NCI-H2171 treated with DMSO at 0.1 percent for 48 hours (cell line): ENCODE results near the gene EYA2.
A peak's percentile ranks its signal among the peaks of the same experiment; 100 is the strongest.
"Not testable (repeated sequence)": the region's sequence is repeated elsewhere in the genome, so short reads cannot be mapped to it uniquely, and the experiment has no call there.

Experiments used
- DNase-seq: peaks from one replicate; lab custom pipeline; 2025; lab: John Stamatoyannopoulos, UW

EYA2 gene

DNA sequence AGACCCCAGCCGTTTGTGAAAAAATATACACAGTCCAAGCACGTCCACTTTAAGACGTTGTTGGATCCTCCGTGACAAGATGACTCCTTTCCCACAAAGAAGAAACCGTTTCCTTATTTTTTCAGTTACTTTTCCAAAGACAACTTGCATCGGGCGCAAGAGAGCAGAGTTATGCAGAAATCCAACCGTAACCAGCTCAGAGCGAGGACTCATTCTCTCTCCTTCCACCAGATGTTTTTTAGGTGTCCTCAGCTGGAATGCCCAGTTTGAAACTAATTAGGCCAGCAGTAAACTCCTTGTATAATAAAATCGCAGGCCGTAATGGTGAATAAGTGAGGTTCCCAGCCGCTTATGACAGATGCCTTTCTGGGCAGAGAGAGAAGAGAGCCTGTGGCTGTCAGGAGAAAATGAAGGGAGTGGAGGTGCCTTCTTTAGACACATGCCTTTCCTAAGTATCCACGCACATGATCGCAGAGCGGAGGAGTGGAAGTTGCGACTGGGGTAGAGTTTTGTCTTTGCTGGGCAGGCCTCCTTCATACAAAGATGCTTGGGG lies 2.8 kb downstream of the EYA2 start:
- peak; percentile 38 for DNase-seq

DNA sequence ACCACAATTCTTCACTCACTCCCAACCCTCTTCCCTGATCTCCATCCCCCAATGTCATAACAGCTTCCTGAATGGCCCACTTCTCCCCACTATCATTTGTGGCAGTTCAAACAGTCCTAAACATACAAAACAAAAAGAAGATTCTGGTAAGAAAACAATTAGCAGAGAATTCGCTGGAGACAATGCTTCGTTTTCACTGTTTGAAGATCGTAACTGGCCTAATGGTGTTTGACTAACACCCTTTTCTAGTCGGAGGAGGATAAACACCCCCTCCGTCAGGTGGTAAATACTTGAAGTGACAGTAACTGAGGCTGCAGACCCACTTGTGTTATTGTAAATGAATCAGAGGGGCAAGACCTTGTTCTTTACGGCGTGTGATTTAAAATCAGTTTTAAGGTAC lies 3.8 kb downstream of the EYA2 start:
- DNase-seq: no peak

DNA sequence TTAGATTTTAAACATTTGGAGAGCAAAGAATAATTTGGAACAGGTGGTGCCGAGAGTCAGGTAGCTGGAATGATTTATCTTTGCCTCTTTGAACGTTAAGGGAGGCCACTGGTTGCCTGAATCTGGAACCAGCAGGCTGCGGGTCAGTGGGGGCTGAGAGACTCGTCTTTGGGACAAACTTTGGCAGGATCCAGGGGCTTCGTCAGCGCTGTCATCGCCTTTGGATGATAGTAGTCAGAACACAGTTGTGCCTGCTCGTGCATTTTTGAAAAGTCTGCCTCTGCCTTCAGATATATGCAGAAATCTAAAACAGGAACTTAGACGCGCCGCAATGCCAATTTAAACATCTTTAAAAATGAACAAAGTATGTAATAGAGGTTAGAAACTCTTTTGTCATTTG lies 5.0 kb downstream of the EYA2 start:
- no peak for DNase-seq

DNA sequence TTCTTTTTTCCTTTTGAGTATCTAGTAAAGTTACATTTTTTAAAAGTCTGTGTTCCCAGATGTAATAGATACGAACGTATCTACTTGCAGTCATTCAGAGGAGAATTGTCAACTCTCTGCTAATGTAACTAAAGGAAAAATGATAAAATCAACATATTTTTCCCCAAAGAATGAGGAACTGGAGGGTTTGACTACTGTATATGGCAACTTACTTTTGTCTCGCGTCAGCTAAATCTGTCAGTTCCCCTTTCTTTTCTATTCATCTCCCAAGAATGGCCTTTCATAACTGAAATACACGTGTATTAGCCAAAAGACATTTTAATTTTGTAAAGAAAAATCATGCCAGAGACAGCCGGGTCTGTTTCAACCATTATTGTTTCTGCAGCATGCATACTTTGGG lies 5.4 kb downstream of the EYA2 start:
- DNase-seq: no peak

DNA sequence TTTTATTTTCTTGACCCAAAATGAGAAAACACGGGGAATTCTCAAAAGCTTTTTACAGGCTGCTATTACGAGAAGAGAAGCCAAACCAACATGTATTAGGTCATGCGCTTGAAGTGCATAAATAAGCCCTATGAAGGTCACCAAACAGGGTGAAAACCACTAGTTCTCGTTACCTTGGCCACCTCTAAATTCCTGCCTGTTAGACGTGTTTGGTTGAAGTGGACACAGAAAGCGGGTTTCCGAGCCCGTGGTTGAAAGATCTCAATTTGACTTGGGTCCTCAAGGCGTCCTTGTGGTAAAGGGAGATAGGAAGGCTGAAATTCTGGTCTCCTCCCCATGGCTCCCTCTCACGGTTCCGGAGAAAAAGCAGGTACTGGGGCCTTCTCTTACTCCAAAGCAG lies 6.2 kb downstream of the EYA2 start:
- no peak for DNase-seq

DNA sequence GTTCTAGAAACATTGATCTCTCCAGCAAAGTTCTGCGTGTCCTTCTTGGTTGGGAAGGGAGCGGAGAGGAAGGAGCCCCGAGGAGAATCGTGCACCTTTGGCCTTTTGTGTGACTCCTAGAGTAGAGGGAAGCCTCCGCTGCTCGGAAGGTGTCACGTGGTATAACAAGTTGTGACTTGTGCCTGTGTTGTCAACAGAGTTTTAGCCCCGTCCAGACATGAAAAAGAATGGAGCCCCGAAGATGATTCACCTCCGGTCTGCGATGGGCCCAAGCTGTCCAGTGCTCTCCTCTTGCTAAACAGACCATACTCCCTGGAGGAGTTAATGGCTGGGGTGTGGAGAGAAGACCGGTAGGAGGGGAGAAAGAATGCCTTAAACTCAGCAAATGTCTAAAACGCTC lies 7.0 kb downstream of the EYA2 start:
- peak; percentile 21 for DNase-seq

DNA sequence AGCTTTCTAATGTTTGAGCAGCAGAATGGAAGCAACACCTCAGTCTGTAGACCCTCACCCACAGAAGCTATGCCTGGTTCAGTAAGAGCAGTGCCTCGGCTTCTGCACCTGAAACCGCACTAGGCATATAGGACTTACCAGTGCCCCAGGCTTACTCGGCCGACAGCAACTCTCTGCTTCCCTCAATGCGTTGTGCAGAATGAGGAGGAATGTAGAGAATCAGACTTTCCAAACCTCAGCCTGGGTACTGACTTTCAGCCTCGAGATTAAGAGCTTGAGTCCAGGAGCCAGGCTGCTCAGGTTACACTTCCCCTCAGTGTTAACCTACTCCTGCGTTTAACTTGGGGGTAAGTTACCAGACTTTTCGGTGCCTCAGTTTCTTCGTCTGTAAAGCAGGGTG lies 8.6 kb downstream of the EYA2 start:
- no peak for DNase-seq

DNA sequence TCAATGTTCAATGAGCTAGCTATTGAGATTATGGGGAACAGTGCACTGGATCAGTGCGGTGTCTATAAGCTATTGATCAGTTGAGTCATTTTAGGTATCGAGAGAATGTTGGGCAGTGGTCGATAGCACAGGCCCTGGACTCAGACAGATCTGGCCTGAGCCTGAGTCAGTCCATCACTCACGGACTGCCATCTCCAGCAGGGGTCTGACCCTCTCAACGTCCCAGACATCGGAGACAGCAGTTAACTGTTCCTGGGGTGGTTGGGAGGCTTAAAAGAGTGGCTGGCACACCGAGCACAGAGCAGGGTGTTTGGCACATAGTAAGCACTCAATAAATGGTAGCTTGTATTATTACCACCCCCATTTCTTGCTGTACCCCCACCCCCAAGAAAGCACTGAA lies 9.3 kb downstream of the EYA2 start:
- no peak for DNase-seq

DNA sequence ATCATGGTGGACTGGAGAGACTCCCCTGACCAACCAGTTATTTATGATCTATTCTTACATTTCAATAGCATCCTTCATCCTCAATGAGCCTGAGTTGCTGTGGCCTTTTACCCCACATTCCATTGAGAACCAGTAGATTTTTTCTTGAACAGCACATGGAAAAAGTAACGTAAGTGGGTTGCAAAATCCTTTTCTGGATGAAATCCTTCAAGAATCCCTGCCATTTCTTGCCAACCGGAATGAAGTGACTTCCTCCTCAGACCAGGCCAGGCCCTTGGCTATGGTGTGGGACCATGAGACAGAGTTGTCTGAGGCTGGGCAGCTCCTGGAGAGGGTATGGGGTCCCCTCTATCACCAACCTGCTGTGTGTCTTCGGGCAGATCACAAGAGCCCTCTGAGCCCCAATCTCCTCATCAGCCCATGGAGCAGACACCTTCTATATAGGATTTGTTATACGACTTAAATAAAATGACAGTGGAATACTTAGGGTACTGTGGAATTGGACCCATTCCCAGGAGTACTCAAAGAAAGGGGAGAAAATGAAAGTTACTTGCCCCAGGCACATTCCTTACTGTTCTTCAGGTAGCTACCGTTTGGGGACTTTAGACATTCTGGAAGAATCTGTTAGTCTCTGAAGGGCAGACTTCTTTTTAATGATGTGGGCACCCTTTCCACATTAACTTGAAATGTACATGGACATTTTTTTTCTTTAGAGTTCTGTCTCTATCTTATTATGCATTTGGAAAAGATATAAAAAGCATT lies 10.9 kb downstream of the EYA2 start:
- no peak for DNase-seq

DNA sequence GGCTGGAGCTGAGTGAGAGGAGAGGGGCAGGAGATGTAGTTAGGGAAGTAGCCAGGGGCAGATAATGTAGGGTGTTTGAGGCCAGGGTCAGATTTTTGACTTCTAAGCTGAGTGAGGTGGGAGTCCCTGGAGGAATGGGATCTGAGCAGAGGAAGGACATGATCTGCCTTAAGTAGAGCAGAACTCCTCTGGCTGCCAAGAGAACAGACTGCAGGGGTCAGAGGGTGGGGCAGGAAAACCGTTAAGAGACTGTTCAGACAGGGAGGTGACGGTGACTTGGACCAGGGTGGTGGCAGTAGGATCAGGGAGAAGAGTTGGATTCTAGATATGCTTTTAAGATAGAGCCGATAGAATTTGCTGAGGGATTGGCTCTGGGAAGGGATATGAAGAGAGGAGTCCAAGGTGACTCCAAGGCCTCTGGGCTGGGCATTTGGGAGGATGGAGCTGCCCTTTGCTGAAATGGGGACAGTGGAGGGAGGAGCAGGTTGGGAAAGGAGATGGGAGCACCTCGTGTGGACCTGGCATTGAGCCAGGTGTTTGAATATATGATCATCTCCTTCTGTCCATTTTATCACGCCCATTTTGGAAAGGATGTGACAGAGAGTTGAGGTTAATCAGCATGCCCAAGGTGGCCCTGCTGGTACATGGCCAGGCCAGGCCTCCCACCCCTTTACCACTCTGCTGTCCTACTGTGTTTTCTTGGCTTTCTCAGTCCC lies 18.8 kb downstream of the EYA2 start:
- no peak for DNase-seq

DNA sequence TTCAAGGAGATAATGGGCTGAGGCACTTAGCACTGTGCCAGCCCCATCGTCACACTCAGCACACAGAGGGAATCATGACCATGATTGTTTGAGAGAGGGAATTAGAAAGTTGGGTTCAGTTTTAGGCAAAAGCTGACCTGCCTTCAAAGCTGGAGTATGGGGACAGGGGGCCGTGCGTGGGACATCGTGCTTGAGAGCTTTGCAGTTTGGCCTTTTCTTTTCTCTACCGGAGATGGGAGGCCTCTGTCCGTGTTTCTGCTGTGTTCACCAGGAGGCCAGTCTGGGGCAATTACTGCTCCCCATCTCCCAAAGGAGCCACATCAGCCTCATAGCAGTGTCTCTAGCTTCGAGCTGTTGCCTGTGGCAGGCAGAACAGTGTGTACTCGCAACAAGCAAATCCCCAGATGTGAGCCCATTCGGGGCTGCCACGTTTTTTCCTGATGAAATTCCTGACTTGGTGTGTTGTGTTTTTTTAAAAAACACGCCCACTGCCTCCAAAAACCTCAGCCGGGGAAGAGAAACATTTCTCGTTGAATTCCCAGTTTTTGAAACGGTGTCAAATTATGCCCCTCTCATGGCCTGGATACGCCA lies 20.2 kb downstream of the EYA2 start:
- DNase-seq: no peak

DNA sequence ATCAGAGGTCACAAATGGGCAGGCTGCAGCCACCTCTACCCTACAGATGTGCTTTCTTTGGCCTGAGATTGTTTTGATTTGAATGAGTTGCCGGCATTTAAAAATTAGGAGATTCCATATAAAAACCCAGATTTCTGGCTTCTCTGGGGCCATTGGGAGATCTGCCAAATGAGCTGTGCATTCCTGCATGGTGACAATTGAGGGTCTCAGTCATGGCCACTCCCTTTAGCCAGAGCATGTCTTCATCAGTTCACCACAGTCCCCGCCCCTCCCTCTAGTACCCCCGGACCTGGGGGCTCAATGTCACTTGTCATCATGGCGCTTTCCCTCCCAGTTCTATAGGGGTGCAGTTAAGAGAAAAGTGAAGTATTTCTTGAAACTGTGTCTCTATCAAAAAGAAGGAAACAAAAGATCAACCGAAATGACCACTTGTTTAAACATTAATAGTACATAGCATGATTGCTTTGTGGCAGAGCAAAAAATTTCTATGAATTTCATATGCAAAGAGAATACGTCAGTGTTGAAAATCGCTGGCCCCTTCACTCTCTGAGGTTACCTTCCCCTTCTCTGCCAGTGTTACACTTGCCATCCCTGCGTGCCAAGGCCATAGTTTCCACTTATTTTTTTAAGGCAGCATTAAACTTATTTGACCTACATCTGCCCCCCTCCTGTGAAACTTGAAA lies 21.1 kb downstream of the EYA2 start:
- DNase-seq: no peak

DNA sequence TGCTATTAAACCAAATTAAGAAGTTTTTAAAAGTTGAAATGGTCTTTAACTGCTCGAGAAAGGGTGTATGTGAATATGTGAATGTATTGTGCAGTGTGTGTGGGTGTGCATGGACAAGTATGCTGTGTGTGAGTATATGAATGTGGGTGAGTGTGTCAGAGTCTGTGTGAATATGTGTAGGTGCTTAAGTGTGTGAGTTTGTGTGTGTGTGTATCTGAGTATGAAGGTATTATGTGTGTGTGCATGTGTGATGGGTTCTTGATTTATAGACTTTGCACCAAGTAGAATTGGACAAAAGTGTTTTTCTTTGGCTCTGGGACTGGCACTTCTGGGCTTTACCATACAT lies 21.6 kb downstream of the EYA2 start:
- DNase-seq: no peak

DNA sequence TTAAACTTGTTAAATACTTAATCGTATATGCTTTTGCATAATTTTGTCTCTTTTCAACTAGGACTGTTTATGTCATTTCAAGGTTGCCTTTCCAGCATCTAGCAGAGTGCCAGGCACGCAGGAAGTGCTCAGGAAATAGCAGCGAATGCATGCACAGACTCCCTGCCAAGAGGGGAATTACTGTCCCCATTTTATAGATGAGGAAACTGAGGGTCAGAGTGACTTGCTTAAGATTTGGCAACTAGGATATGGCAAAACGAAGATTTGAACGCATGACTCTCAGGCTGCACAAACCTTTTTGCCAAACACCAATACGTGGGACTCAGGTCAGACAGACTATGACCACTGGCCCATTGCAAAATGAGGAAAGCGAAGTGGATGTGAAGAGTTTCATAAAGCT lies 22.5 kb downstream of the EYA2 start:
- no peak for DNase-seq

DNA sequence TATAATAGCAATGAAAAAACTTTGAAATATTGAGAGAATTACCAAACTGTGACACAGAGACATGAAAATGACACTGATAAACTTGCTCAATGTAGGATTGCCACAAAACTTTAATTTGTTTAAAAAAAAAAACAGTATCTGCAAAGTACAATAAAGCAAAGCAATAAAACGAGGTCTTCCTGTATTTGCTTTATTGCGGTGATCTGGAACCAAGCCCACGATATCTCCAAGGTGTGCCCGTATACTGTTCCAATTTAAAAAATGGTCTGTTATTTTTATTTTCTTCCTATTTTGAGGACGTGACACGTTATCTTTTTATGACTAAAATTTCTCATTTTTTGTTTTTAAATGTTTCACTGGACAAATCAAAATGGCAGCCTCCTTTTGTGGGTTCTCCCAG lies 25.5 kb downstream of the EYA2 start:
- no peak for DNase-seq

DNA sequence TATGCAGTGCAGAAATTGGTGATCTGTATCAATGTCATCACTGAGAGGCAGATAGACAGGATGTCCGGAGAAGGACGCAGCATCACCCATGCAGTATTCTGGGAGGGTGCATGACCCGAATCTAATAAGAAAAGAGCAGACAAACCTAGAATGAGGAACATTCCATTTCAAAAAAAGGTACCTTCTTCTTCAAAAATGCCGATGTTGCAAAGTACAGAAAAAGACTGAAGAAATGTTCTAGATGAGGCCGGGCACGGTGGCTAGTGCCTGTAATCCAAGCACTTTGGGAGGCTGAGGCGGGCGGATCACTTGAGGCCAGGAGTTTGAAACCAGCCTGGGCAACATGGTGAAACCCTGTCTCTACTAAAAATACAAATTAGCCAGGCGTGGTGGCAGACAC lies 28.2 kb downstream of the EYA2 start:
- not testable (repeated sequence) for DNase-seq

DNA sequence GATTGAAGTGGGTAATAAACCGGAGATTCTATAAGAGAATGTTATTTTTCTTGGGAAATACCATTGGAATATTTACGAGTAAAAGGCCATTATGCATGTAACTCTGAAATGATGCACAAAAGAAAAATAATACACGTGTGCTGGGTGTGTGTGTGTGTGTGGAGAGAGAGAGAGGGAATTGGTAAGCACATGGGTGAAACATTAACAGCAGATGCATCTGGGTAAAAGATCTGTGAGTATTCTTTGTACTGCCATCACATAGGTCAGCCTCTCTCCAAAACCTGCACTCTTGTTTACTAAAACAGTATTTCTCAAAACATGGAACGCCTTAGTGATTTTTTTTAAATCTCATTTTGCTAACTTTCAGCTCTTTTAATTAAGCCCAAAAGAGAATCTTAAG lies 28.9 kb downstream of the EYA2 start:
- DNase-seq: no peak

DNA sequence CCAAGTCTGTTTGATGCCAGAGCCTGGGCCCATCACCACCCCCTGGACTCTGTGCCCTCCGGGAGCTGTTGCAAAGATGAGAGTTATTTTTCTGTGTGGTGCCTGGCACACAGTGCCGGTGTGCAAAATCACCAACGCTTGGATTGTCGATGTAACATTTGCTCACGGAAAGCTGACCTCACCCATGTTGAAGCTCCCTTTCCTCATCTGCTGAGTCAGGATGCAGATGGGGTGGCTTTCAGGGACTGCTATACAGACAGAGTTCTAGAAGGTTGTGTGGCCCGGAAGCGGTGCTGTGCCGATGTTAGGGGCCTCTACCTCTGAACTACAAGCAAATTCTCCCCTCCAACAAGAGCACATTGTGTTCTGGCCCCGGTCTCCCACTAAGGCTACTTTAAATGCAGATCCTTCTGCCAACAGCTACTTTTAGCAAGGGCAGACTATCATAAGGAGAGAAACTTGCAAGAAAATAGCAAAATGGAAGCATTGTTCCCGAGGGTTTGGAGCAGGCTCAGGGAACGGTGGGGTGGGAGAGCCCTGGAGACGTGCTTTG lies 34.0 kb downstream of the EYA2 start:
- DNase-seq: no peak

DNA sequence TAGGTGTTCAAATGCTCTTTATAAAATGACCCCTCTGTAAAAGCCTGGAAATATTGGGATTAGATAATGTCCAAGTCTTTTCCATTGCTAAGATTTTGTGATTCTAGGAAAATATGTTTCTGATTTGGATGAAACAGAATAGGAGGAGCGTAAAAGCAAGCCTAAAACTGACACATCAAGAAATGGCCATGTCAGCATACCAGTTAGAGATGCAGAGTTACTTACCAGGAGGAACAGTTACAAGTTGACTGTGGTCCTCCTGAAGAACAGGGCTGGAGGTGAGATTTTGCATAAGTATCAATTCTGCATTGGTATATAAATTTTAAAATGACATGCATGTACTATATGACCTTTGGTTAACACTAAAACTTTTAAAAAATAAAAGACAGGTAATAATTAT lies 35.3 kb downstream of the EYA2 start:
- no peak for DNase-seq

DNA sequence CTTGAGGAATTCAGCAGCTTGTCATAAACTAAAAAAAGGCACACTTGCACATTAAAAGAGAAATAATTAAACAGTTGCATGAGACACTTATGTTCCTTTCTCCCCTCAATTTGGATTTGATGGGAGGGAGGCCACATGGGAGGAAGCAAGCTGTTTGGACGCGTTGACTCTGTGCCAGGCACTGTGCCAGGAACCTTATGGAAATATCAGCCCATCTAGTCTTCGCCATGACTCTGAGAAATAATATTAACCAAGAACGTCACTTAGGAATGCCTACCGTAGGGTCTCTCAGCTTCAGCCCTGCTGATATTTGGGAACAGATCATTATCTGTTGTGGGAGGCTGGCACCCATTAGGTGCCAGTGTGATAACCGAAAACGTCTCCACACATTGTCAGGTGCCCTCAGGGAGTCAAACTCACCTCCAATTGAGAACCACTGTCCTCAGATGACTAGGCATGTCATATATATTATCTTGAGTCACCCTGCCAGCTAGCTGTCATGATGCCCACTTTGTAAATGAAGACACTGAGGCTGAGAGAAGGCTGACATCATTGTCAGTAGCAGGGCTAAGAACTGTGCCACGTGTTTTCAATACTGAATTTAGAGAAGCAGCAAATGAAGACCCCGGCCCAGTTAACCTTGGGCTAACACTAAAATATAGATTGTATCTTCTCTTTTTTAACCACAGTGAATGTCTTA lies 36.1 kb downstream of the EYA2 start:
- DNase-seq: peak; percentile 52

DNA sequence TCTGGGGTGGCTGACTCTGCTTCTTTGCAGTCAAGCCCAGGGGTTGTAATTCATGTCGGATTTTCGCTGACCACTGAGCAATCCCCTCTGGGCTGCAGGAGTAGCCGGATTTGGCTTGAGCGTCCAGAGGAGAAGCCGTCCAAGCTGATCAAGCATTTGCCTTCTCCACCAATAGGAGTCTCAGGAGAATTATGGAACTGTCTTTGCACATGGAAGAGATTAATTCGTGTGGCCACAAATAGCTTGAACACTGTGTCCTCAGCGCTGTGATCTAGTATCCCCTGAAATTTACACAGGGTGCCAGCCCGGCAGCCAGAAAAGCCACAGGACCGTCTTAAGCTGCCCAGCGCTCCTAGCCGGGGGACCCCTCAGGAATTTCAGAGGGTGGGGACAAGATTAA lies 37.1 kb downstream of the EYA2 start:
- DNase-seq: no peak

DNA sequence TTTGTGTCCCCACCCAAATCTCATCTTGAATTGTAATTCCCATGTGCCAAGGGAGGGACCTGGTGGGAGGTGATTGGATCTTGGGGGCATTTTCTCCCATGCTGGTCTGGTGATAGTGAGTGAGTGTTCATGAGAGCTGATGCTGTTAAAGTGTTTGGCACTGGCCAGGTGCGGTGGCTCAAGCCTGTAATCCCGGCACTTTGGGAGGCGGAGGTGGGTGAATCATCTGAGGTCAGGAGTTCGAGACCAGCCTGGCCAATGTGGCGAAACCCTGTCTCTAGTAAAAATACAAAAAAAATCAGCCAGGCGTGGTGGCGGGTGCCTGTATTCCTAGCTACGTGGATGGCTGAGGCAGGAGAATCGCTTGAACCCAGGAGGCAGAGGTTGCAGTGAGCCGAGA lies 37.8 kb downstream of the EYA2 start:
- not testable (repeated sequence) for DNase-seq
